HG02759 (cell line): Measurements from ENCODE around the gene PTPRU.

Experiments
- ATAC-seq: cut with Tn5 transposase; IDR thresholded peaks from one replicate; pipeline ENCODE4 v1.9.1; 2021; ENCODE audit warnings: mild to moderate bottlenecking, moderate library complexity; ENCODE audit not compliant: unreplicated experiment

Gene PTPRU

DNA sequence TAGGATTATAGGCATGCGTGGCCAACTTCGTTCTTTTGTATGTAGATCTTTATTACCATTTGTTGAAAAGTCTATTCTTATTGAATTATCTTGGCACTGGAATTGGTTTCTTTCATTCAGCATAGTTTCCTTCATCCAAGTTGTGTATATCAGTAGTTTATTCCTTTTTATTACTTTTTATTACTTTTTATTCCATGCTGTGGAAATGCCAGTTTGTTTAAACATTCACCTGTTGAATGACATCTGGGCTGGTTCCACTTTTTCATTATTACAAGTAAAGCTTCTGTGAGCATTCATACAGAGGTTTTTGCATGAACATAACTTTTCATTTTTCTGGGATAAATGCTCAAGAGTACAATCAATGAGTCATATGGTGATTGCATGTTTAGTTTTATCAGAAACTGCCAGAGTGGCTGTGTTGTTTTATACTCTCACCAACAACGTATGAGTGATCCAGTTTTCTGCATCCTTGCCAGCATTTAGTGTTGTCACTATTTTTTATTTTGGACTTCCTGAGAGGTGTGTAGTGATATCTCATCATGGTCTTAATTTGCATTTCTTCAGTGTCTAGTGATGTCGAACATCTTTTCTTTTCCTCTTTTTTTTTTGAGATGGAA is 28.6 kb downstream of the PTPRU start:
- no peak for ATAC-seq

DNA sequence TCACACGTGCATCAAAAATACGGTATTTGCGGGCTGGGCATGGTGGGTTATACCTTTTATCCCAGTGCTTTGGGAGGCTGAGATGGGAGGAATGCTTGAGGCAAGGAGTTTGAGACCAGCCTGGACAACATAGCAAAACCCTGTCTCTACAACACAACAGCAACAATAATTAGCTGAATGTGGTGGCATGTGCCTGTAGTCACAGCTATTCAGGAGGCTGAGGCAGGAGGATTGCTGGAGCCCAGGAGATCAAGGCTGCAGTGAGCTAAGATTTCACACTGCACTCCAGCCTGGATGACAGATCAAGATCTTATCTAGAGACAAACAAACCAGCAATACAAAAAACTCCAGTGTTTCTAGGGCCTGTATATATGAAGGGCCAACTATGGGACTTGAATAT is 30.6 kb downstream of the PTPRU start:
- ATAC-seq: no peak

DNA sequence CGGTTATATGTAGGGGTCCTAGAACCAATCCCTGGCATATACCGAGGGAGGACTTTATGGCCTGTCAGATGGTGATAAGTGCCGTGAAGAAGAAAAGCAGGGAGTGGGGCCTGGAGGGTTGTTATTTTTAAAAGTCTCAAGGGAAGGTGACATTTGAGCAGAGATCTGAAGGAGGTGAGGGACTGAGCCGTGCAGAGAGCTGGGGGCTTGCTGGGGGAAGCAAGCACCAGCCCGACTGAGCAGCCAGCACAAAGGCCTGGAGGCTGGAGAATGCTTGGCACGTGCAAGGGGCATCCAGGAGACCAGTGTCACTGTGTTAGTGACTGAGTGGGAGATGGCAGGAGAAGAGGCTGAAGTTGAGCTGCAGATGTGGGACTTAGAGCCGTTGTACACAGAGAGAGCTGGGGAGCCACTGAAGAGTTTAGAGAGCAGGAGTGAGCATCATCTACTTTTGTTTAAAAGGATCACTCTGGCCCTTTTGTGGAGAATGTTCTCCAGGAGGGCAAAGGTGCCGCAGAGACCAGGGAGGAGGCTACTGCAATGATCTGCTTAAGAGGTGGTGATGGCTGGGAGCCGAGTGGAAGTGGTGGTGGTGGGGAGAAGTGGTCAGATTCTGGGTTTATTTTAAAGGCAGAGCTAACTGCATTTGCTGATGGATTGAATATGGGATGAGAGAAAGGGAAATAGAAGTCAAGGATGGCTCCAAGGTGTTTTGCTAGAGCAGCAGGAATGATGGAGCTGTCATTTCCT is 31.2 kb downstream of the PTPRU start:
- no peak for ATAC-seq

DNA sequence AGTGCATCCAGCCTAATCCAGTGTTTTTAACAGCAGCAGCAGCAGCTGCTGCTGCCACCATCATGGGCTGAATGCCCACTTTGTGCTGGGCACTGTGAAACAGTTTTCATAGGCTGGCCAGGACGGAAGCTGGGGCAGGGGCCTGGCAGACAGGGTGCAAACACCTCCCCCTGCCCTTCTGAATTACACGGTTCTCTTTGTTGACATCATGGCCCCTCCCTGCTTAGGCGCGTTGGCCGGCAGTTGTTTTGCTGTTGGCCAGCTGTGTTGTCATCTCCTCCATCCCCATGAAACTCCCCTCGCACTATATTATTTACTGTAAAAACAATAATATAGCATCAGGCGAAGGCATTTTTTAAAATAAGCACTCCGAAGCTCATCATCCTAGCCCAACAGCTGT is 33.1 kb downstream of the PTPRU start:
- ATAC-seq: no peak

GRCh38 chr1:29270929-29271521 is 34.7 kb downstream of the PTPRU start:
- no peak for ATAC-seq

GRCh38 chr1:29271724-29272123 is 35.4 kb downstream of the PTPRU start:
- ATAC-seq: no peak

DNA sequence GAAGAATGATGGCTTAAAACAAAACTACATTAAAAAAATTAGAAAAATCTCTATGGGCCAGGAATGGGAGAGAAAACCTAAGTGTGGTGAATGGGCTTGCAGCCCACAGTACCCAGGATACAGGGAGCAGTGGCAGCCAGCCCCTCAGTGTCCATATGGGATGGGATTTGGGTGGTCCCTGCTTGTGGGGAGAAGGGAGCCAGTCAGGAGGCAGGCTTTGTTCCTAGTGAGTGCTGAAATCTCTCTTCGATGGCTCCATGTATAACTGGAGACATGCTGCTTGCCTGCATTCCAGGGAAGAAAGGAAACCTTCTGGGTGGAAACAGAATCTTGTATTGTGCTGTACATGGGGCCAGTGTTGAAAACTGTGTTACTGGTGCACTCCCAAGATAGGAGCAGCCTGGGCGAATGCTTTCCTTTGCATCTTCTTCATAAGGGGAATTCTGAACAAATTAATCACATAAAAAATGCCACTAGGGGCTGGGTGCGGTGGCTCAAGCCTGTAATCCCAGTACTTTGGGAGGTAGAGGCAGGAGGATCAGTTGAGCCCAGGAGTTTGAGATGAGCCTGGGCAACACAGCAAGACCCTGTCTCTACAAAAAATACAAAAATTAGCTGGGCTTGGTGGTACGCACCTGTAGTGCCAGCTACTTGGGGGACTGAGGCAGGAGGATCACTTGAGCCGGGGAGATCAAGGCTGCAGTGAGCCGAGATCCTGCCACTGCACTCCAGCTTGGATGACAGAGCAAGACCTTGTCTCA is 36.0 kb downstream of the PTPRU start:
- no peak for ATAC-seq

- no peak for ATAC-seq
Observed at GRCh38 chr1:29275435-29275834, 39.1 kb downstream of the PTPRU start.

DNA sequence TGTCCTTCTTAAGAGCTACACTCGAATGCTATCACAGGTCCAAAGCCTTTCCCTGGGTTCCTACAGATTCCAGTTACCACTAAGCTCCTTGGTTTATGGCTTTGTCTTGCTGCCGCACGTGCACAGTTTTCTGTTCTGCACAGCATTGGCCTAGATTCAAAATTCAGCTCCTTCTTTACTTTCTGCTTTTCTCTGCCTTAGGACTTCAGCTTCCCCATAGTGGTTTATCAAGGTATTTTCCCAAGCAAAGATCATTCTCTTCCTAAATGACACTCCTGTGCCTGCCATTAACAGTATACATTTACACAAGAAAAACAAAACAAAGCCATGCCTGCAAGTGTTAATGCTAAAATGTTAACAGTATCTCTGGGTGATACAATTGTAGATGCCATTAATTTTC is 41.8 kb downstream of the PTPRU start:
- ATAC-seq: no peak

DNA sequence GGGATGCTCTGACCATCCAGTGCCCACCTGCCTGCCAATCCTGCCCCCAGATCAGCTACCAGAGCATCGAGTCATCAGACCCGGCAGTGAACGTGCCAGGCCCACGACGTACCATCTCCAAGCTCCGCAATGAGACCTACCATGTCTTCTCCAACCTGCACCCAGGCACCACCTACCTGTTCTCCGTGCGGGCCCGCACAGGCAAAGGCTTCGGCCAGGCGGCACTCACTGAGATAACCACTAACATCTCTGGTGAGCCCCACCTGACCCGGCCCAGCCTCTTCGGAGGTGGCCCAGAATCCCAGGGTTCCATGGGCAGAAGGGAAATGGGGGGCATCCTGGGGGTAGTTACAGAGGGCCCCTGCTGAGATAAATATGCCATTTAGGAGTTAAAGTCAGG is 43.1 kb downstream of the PTPRU start:
- ATAC-seq: no peak

- no peak for ATAC-seq
Observed at GRCh38 chr1:29279951-29280391, 43.6 kb downstream of the PTPRU start.

DNA sequence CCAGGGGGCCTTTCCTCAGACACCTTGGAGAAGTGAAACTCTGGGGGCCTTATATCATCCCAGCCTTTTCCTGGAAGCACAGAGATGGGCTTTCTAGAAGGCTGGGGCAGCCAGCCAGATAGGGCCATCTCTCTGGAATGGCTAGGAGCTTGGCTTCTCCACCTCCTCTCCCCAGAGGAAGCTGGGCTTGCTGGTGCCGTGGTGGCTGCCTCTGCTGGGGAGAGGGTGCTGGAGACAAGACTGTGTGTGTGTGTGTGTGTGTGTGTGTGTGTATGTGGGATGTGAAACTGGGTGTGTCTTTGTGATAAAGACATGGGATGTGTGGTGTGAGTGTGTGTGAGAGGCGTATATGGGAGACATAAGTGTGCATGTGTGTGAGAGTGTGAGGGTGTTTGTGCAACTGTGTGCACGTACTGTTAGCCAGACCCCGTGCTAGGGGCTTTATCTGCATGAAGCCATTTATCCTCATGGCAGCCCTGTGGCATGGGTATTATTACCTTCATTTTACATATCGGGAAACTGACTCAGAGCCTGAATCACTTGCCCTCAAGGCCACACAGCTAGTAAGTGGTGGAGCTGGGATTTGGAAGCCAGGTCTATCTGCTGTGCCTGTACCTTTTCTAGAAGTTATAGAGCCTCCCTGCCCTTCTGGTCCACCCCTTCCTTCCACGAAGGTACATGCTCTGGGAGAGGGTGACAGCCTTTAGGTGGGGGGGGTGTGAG is 44.2 kb downstream of the PTPRU start:
- ATAC-seq: no peak

- no peak for ATAC-seq
Observed at GRCh38 chr1:29281571-29281970, 45.2 kb downstream of the PTPRU start.

DNA sequence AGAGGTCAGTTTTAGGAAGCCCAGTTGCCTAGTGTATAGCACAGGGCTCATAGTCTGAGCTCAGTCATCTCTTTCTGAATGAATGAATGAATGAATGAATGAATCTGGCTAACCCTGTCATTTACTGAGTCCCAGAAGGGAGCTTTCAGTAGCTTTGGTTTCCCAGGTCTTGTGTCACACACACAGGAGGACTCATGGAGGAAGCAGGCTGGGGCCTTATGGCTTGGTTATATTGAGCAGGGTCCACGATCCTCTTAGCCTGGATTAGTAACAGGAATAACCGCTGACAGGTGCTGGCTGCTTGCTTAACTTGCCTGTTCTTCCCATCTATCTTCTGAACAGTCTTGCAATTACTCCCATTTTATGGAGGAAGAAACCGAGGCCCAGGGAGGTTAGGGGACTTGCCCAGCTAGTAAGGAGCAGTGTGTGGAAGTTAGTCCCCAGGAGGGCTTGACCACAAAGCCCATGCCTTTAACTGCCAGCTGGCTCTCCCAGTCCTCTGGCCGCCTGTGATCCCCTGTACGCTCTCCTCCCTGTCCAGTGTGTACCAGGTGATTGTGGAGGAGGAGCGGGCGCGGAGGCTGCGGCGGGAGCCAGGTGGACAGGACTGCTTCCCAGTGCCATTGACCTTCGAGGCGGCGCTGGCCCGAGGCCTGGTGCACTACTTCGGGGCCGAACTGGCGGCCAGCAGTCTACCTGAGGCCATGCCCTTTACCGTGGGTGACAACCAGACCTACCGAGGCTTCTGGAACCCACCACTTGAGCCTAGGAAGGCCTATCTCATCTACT is 46.0 kb downstream of the PTPRU start:
- no peak for ATAC-seq

GRCh38 chr1:29282924-29283803 is 46.8 kb downstream of the PTPRU start:
- no peak for ATAC-seq

GRCh38 chr1:29283804-29284195 is 47.5 kb downstream of the PTPRU start:
- ATAC-seq: no peak

- ATAC-seq: no peak
Observed at GRCh38 chr1:29284286-29284960, 48.1 kb downstream of the PTPRU start.

DNA sequence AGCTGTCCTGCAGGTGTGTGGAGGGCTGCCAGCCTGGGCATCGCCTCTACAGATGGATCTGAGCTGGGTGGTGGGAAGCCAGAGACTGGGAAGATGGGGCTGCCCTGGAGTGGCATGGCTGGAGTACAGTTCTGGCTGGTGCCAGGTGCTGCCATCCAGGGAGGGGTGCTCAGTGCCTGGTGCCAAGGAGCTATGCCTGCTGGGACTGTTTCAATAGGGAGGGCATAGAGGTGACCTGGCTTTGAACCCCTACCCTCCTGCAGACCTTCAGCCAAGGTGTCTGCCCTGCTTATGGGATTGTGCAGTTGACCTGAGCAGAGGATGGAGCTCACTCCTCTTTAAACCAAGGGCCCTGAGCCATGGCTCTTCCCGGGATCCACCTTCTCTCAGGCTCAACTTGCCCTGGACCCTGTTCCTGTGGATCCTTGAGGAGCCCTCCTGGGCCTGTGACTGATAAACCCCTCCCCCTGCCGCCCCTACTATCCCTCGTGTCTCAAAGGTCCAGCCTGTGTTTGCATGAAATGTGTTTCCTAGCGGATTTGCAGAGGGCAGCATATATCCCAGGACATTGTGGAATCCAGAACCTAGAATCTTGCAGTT is 48.7 kb downstream of the PTPRU start:
- ATAC-seq: no peak
